GM18873 (cell line): ENCODE data around the gene NSUN4.
"Not testable (repeated sequence)": the region's sequence is repeated elsewhere in the genome, so short reads cannot be mapped to it uniquely, and the experiment has no call there.

ENCODE experiments used
- ATAC-seq: cut with Tn5 transposase; IDR thresholded peaks from one replicate; pipeline ENCODE4 v1.9.1; 2021; ENCODE audit warnings: mild to moderate bottlenecking, moderate library complexity, moderate number of reproducible peaks; ENCODE audit not compliant: unreplicated experiment, low FRiP score

The NSUN4 gene

DNA sequence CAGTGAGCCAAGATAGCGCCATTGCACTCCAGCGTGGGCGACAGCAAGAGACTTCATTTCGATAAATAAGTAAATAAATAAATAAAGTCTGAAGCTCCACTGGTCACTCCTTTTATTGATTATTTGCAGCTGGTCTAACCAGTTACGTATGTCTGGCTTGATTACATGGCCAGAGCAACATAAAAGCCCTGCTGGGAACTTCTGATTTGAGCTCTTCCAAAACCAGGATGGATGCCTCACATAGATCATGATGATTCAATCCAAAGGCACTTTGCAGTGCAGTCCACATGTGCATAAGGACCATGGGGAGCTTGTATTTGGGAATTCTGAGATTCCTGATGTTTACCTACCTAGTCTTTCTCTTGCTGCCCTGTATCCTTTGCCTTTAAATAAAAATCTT is 24.0 kb downstream of the NSUN4 start:
- ATAC-seq, result no peak

DNA sequence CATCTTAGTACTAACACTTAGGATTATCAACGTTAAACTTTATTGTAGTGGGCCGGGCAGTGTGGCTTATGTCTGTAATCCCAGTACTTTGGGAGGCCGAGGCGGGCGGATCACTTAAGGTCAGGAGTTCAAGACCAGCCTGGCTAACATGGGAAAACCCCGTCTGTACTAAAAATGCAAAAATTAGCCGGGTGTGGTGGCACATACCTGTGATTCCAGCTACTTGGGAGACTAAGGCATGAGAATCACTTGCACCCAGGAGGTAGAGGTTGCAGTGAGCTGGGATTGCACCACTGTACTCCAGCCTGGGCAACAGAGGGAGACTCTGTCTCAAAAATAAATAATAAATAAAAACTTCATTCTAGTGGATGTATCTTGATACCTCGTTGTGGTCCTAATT is 25.2 kb downstream of the NSUN4 start:
- not testable (repeated sequence) for ATAC-seq

DNA sequence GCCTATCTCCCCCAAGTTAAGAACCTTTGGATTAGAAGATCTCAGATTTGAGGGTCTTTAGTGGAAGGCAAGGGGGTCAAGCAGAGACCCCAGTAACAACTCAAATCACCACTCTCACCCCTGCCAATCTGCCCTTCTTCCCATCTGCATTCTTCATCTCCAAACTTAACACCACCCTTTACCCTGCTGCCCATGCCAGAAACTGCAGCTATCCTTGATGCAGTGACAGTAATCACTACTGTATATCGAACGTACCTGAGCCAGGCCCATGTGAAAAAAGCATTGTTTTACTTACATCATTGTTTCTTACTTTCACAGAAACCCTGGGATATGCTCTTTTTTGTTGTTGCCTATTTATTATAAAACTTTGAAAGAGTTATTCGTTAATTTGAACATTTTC is 26.5 kb downstream of the NSUN4 start:
- ATAC-seq, result no peak

DNA sequence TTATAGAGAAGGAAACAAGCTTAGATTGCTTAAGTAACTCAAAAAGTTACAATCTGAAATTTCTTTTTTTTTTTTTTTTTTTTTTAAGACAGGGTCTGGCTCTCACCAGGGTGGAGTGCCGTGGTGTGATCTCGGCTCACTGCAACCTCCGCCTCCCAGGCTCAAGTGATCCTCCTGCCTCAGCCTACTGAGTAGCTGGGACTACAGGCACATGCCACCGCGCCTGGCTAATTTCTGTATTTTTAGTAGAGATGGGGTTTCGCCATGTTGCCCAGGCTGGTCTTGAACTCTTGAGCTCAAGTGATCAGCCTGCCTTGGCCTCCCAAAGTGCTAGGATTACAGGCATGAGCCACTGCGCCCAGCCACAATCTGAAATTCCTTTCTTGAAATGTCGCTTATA is 27.1 kb downstream of the NSUN4 start:
- ATAC-seq, result not testable (repeated sequence)

DNA sequence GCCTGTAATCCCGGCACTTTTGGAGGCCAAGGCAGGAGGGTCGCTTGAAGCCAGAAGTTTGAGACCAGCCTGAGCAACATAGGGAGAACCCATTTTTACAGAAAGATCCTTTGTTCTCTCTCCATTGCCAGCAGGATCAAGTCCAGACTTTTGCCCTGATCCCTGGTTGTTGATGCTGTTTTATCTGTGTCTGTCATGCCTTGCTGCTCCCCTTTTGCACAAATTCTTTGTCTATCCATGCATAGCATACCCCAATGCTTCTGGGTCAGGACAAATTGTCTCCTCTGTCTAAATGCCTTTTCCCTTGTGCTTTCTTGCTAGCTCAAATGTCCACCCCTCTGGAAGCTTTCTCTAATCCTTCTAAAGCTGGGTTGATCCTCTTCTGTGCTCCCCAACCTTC is 28.2 kb downstream of the NSUN4 start:
- ATAC-seq, result no peak

DNA sequence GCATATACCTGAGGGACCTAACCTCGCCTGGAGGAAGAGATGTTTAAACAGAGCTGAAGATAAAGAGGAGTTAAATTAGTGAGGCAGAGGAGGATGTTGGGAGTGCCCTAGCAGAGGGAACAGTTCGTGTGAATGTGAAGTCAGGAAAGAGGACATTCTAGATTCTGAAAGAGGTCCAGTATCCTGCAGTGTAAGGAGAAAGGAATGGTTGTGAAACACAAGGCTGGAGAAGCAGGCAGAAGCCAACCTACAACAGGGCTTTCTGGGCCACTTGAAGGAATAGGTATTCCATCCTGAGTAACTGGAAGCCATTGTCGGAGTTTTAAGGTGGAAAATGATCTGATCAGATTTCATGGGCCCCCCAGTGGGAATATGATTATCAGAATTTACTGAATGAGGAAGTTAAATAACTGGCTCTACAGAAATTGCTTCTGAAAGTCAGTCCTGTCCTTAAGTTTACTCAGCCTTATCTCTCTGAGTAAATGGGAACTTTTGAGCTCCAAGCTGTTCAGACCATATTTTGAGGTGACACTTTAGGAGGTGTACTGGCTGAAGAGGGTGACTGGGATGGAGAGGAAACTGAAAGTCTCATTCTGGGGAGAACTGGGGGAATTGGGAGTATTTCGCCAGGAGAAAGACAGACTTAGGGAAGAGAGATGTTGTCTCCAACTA is 29.1 kb downstream of the NSUN4 start:
- ATAC-seq, result no peak

DNA sequence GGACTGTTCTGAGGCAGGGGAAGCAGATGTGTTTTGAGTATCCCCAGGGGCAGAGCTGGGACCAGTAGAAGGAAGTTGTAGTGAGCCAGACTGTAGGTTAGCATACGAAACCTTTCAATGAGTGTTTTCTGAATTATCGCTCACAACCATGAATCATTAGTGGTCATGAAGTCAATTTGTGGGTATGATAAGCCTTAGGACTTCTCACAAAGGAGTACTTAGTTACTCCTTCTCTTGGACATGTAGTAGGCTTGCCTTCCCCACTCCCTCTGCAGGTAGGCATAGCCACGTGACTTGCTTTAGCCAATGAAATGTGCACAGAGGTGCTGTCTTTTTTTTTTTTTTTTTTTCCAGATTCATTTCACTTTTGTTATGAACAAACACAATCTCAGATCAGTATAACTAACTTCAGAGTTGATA is 29.6 kb downstream of the NSUN4 start:
- ATAC-seq, result no peak

DNA sequence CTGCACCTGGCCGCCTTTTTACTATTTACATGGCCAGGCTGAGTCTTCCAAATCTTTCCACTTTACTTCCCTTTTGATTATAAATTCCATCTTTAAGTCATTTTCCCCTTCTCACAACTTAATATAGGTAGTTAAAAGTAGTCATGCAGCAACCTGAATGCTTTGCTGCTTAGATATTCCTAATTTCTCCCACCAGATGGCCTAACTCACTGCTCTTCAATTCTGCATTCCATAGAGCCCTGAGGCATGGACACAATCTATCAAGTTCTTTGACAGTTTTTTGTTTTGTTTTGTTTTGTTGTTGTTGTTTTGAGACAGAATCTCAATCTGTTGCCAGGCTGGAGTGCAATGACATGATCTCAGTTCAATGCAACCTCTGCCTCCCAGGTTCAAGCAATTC is 31.8 kb downstream of the NSUN4 start:
- ATAC-seq, result no peak

DNA sequence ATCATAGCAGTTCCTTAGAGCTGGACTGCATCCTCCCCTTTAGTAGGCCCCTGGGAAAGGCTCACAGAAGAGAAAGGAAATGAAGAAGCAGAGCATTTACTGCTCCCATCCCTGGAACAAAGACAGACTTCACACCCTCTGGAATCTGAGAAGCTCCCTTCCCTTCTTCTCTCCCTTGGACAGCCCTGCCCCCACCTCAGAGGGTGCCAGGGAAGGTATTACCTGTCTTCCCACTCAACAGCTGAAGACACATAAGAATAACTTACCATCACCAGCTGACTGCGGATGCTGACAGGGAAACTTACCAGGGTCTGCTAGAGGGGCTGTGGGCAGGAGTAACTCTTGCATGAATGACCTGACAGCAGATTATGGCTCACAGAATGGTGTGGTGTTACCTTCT is 39.4 kb downstream of the NSUN4 start:
- no peak for ATAC-seq

DNA sequence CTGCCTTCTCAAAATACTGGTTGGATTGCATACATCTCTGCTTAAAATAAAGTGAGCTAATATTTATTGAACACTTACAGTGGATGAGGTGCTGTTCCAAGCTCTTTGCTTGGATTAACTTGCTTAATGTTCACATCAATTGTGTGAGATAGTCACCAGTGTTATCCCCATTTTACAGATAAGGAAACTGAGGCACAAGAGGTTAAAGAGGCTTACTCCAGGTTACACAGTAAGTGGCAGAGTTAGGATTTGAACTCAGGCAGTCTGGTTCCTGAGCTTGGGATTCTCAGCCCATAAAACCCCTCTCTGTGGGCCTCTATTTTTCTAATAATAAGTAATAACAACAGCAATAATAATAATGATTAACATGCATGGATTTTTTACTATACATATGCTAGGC is 39.9 kb downstream of the NSUN4 start:
- ATAC-seq, result no peak

DNA sequence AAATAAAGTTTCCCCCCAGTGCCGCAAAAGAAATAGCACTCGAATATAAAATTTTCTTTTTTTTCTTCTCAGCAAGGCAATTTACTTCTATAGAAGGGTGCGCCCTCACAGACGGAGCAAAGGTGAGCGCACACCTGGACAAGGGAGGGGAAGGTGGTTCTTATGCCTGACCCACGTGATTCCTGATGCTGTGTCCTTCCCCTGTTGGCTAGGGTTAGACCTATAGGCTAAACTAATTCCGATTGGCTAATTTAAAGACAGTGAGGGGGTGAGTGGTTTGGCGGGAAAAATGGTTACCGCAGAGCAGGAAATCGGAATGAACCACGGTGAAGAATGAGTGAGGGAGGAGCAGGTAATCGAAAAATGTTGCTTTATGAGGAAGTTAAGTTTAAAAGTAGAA is 52.9 kb downstream of the NSUN4 start:
- no peak for ATAC-seq

DNA sequence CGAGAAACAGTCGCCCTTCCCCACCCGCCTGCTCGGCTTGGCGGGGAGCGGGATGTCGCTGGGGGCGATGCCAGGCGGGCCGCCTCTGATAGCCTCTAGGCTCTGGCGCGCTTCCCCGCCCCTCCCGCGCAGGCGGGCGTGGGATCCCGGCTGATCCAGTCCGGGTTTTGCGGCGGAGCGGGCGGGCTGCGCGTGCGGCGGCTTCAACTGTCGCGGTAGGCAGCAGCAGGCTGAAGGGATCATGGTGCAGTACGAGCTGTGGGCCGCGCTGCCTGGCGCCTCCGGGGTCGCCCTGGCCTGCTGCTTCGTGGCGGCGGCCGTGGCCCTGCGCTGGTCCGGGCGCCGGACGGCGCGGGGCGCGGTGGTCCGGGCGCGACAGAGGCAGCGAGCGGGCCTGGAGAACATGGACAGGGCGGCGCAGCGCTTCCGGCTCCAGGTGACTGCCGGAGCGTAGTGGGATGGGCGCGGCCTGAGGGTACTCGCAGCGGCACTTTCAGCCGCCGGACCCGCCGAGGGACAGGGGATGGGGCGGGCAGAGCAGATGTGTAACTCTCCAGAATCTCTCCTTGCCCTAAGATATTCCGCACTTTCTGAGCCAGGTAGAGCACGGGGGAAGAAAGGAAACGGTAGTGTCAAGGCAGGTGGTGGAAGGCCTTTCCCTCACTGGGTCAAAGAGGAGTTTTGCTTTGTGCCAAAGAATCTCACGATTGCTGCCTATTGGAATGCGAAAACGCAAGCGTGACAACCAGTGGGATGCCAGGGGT is 53.7 kb downstream of the NSUN4 start, which contains the start of gene FAAH:
FAAH (plus strand) TSS at position 210 of the 764 bp plus-strand sequence; CDS start at position 242, 32 bp downstream.
- no peak for ATAC-seq

DNA sequence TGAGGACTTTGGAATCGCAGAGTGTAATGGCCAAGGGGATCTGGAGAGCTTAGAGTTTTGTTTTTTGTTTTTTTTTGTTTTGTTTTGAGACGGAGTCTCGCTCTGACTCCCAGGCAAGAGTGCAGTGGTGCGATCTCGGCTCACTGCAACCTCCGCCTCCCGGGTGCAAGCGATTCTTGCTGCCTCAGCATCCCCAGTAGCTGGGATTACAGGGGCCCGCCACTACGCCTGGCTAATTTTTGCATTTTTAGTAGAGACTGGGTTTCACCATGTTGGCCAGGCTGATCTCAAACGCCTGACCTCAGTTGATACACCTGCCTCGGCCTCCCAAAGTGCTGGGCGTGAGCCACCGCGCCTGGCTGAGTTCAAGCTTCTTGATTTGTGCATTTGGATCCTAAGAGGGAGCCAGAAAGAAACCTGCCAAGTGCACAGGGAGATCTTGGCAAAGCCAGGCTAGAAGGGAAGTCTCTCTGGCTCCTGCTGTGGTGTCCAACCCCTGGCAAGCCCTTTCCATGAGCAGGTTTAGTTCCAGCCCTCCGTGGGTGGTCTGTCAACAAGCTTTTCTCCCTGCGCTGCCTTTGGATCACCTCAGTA is 54.4 kb downstream of the NSUN4 start:
- no peak for ATAC-seq

DNA sequence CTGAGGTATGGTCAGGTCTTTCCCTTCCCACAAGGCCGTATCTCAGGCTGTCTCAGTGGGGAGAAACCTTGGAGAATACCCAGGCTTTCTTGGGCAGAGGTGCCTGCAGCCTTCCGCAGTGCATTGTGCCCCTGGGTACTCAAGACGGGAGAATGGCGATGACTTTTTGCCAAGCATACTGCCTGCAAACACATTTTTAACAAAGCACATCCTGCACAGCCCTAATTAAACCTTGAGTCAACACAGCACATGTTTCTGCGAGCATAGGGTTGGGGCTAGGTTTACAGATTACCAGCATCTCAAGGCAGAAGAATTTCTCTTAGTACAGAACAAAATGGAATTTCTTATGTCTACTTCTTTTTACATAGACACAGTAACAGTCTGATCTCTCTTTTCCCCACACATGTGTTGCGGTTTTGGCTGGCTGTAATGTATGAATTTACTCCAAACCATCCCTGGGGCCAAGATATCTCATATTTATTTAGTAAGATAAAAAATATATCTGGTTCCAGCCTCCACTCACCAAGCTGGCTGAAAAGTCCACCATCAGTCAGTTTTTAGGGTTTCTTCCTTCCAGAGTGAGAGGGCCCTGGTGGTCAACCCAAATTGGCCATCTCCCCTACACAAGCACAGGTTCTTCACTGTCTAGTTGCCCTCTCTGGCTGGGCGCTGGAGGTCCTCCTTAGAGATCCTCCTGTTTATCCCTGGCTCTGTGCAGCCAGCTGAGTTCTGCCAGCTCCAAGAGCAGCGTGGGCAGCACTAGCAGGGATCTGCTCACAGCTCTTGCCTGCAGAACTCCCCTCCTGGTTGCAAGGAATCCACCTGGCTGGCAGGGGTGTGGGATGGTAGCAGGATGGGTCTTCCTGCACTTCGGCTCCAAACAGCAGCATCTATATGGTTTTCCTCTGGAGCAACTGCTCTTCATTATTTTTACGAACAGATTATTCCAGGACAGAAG is 56.1 kb downstream of the NSUN4 start:
- ATAC-seq, result no peak

DNA sequence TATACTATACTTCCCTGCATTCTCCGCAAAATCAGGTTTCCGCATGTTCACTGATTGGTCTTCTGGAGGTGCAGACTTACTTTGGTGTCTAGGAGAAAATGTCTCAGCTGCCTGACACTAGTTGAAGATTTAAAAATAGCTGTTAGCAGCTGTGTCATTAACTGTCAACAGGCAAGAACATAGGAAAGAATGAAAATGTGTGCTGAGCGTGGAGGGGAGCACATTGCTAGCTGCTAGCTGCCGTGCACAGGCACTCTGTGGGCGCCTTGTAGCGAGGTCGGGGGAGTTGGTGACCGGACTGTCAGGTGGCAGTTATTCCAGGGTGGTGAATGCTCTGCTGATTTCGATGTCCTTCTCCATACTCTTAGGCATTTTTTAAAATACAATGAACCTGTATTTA is 58.7 kb downstream of the NSUN4 start:
- ATAC-seq, result no peak

DNA sequence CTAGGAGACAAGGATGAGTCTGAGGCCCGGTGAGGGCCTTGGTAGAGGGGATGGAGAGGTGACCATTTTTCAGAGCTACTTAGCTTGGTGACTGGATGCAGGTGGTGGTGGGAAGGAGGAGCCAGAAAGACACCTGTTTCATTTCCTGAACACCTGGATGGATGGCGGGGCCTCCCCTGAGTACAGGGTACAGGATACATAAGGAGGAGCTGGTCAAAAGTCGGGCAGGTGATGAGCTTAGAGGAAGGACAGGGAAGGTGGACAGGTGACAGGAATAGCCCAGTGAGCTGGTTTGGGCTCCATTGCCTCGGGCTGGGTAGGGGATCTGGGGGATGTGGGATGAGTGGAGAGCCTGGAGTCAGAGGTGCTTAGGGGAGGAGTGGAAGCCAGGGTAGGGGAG is 59.8 kb downstream of the NSUN4 start:
- no peak for ATAC-seq

DNA sequence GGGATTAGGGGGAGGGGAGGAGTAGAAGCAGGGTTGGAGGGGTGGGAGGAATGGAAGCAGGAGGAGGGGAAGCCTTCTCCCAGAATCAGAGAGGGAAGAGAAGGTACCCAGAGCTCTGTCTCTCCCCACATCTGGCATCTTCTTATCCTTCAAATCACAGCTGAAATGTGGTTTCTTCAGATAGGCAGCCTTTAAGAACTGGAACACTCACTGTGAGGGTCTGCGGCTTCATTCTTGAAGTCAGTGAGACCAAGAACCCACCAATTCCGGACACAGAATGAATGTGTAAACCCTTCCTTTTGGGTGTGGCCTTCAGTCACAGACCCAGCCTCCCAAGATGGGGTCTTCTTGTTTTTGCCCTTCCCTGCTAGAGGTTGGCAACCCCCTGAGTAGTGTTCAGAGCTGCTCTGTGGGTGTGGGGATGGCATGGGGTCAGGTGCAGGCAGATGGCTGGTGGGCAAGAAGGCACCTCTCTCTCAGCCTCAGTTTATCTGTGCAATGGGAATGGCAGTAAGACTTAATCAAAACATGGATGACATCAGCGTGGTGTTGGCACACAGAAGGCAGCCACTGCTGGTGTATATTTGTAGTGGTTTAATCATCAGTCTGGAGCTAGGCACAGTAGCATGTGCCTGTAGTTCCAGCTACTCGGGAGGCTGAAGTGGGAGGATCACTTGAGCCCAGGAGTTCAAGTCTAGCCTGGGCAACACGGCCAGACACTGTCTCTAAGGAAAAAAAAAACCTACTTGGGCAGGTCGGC is 60.7 kb downstream of the NSUN4 start:
- no peak for ATAC-seq

DNA sequence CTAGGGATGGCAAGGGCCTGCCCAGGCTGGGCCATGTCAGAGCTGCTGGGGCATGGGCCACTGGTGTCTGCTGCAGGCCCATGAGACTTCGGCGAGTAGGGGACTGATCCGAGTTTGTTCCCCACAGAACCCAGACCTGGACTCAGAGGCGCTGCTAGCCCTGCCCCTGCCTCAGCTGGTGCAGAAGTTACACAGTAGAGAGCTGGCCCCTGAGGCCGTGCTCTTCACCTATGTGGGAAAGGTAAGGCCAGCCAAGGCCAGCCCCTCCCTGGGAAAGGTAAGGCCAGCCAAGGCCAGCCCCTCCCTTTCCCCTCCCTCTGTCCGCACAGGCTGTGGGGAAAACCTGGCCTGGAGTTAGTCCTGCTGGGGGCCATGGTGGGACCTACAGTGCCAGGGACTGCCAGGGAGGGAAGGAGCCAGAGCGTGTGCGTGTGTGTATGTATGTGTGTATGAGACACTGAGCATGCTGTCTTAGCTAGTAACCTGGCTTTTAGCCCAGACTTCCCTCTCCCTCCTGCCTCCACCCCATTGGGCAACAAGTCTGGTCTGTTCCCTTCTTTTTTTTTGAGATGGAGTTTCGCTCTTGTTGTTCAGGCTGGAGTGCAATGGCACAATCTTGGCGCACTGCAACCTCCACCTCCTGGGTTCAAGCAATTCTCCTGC is 61.5 kb downstream of the NSUN4 start:
- no peak for ATAC-seq

DNA sequence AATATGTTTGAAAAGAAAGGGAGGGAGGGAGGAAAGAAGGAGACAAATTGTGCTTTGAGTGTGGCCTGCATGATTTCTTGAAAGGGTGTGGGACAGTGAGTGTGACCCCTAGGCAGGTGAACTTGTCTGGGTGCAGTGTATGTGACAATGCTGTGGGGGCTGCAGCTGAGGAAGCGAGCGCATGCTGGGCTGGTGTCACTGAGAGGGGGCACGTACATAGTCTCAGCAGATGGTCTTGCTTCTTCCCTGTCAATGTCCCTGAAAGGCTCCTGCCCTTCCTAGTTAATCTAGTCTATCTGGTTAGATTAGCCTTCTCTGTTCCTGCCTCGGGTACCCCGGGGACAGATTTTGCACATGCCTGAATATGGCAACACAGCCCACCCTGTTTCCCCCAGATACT is 63.3 kb downstream of the NSUN4 start:
- ATAC-seq, result no peak
